ENCODE results near the gene SIRPG. TPM values are rescaled to one million over a fixed set of nuclear protein-coding genes. Genes with fewer than 3 reads are reported as not detected.
"Not testable (repeated sequence)": the region's sequence is repeated elsewhere in the genome, so short reads cannot be mapped to it uniquely, and the experiment has no call there.

SIRPG gene
- not detected for polyA plus RNA-seq (2012; ENCODE audit: missing spikeins)

DNA sequence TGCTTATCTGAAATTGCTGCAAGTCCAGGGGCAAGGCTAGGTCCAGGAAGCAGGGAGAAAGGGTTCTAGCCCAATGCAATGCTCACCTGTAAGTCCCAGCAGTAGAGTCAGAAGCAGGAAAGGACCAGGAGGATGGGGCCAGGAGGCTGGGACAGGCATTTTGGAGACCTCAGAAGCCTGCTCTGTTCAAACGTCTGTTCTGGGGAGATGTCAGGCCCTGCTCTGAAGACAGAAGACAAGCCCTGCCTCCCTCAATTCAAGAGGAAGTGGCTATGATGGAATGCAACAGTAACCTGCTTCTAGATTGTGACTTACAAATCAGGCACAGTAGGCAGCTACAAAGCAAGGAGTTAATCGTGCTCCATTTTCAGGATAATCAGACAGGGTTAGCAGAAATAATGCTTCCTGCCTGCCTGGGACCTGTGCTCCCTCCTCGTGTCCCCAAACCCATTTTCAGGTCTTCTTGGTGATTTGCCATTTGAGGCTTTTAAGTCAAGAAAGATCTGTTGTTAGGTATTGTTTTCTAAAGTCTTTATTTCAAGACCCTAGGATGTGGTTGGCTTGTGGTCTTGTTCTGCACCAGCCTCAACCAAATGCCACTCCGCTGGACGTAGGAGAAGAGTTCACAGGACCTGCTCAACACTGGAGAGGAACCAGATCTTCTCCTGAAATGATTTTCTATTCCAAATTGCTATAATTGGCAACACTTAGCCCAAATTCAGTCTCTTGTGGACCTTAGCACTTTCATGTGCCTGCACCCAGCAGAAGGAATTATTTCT lies at the start of gene SIRPG:
SIRPG (minus strand) TSS at position 224 of the 779 bp plus-strand sequence; CDS start at position 159, 65 bp downstream.
- no peak for FAIRE-seq
- TF ChIP-seq TAF1 (IDR thresholded peaks at IDR 0.05; ENCODE audit: borderline replicate concordance, low read depth, low read length) (no peak), POLR2A (IDR thresholded peaks at IDR 0.05; ENCODE audit: low read depth, low read length) (no peak), POLR2AphosphoS5 (IDR thresholded peaks at IDR 0.05; ENCODE audit: low read depth, low read length) (no peak)
- DNase-seq (ENCODE audit: insufficient read length) = no peak

DNA sequence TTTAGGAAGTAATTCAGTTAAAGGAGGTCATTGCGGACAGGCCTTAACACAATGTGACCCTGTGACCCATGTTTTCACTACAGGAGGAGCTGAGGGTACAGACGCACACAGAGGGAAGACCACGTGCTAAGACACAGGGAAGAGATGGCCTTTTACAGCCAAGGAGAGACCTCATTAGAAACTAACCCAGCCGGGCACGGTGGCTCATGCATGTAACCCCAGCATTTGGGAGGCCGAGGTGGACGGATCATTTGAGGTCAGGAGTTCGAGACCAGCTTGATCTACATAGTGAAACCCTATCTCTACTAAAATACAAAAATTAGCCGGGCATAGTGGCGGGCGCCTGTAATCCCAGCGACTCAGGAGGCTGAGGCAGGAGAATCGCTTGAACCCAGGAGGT lies 49.3 kb upstream of the SIRPG start:
- FAIRE-seq; DNase-seq (ENCODE audit: insufficient read length): not testable (repeated sequence)

DNA sequence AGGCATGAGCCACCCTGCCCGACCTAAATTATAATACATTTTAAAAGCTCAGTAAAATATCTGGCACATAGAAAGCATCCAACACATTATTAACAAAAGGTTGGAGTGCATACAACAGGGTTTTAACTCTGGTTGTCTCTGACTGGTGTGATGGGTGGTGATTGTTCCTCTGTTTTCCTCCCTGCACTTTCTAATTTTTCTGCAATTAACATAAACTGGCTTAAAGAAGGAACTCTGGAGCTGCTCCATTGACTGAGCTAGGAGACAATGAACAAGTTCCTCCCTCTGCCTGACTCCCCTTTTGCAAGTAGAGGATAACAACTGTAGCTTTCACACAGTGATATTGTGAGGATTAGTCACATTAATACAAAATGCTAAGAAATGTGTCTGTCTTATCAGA lies 48.5 kb upstream of the SIRPG start:
- DNase-seq (ENCODE audit: insufficient read length) (no peak), FAIRE-seq (no peak)
- TF ChIP-seq POLR2A (IDR thresholded peaks at IDR 0.05; ENCODE audit: low read depth, low read length) = no peak
- no peak for TF ChIP-seq POLR2AphosphoS5 (IDR thresholded peaks at IDR 0.05; ENCODE audit: low read depth, low read length)
- no peak for TF ChIP-seq TAF1 (IDR thresholded peaks at IDR 0.05; ENCODE audit: borderline replicate concordance, low read depth, low read length)

DNA sequence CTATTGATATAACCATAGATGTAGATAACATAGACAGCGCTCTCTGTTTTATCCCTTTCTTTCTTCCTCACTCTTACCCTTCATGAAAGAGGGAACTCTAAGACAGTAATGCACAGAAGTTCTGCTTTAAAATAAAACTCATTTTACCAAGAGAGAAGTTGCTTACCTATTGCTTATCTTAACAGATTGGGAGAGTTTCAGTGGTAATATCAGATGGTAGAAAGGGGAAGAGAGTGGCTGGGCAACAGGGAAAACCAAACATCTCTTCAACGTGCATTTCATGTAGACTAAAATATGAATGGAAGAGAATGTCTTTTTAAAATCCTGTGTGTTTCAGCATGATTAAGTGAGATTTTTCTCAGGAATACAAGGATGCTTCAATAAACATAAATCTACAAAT lies 45.3 kb upstream of the SIRPG start:
- TF ChIP-seq POLR2AphosphoS5 (IDR thresholded peaks at IDR 0.05; ENCODE audit: low read depth, low read length) (no peak), POLR2A (IDR thresholded peaks at IDR 0.05; ENCODE audit: low read depth, low read length) (no peak), TAF1 (IDR thresholded peaks at IDR 0.05; ENCODE audit: borderline replicate concordance, low read depth, low read length) (no peak)
- FAIRE-seq (no peak), DNase-seq (ENCODE audit: insufficient read length) (no peak)

DNA sequence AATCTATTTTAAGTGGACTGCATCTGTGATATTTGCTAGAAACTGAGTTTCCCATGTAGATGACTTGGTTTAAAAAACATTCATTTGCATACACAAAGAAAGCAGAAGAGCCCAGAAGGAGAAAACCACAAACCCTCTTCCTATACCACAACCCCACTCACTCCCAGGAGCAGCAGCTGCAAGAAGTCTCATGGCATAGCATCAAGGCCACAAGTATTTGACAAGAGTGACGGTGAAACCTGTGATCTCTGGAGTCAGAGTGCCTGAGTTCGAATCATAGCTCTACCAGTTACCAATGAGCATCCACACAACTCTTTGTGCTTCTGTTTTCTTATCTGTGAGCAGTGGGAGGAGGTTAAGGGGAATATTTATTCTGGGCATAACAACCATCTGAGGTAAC lies 44.7 kb upstream of the SIRPG start:
- no peak for TF ChIP-seq TAF1 (IDR thresholded peaks at IDR 0.05; ENCODE audit: borderline replicate concordance, low read depth, low read length)
- TF ChIP-seq POLR2A (IDR thresholded peaks at IDR 0.05; ENCODE audit: low read depth, low read length) = no peak
- no peak for TF ChIP-seq POLR2AphosphoS5 (IDR thresholded peaks at IDR 0.05; ENCODE audit: low read depth, low read length)
- FAIRE-seq (no peak), DNase-seq (ENCODE audit: insufficient read length) (no peak)

DNA sequence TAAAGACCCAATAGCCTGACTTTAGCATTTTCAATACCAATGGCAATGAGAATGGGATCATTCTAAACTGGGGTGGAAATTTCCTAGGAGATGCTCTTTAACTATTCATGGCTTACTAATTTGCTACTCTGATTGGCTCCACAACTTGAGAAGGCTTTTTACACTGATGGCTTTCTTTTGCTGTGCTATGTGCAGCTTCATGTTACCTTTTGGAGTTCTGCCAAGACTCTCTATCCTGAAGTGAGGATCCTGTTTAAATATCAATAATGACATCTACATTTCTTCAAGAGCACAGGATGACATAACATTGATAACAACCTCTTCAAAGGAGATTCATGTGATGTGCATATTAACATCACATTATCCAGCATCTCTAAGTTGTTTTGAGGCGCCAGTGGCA lies 43.4 kb upstream of the SIRPG start:
- TF ChIP-seq POLR2AphosphoS5 (IDR thresholded peaks at IDR 0.05; ENCODE audit: low read depth, low read length) = no peak
- TF ChIP-seq POLR2A (IDR thresholded peaks at IDR 0.05; ENCODE audit: low read depth, low read length) = no peak
- TF ChIP-seq TAF1 (IDR thresholded peaks at IDR 0.05; ENCODE audit: borderline replicate concordance, low read depth, low read length) = no peak
- FAIRE-seq (no peak), DNase-seq (ENCODE audit: insufficient read length) (no peak)

DNA sequence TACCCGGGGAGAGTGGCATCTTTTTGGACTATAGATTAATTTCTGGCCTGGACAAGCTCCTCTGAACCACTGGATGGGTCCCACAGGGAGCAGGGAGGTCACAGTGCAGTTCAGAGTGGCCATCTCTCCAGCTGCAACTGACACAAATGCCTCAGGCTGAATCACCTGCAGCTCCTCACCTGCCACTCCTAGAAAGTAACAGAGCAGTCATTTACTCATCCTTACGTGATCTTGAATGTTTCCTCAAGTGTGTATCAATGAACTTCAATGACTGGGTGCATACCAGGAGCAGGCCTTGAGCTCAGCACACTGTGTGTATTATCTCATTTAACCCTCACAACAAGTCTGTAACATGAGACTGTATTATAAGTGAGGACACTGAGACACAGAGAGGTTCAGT lies 40.0 kb upstream of the SIRPG start:
- FAIRE-seq (no peak), DNase-seq (ENCODE audit: insufficient read length) (no peak)
- TF ChIP-seq POLR2A (IDR thresholded peaks at IDR 0.05; ENCODE audit: low read depth, low read length) (no peak), TAF1 (IDR thresholded peaks at IDR 0.05; ENCODE audit: borderline replicate concordance, low read depth, low read length) (no peak), POLR2AphosphoS5 (IDR thresholded peaks at IDR 0.05; ENCODE audit: low read depth, low read length) (no peak)

DNA sequence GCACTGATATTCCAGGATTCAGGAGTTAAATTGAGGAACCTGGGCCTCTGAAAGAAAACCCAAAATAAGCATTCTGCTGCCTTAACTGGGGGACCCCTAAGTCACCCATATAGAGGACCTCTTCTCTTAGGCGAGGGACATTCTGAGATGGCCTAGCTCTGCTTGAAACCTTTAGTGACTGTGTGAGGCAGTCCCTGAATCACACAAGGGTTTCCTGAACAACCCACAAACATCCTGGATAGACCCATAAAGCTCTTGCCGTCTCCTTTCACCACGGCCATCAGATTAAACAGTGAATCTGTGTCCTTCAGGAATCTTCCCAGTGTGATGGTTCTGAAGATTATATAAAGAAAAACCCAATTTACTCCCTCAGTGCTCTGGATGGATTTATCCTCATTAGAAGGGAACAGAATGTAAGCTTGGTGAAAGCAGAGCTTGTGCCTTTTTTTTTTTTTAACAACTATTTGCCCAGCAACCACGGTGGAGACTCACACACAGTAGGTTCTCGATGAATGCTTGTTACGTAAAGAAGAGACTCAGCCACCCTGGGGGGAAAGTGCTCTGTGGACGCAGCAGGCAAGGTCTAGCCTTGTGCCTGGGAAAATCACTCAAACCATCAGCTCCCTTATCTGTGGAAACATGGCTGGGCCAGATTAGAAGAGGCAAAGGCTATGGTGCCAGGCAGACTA lies 39.1 kb upstream of the SIRPG start:
- FAIRE-seq = no peak
- TF ChIP-seq POLR2A (IDR thresholded peaks at IDR 0.05; ENCODE audit: low read depth, low read length) (no peak), TAF1 (IDR thresholded peaks at IDR 0.05; ENCODE audit: borderline replicate concordance, low read depth, low read length) (no peak), POLR2AphosphoS5 (IDR thresholded peaks at IDR 0.05; ENCODE audit: low read depth, low read length) (no peak)

DNA sequence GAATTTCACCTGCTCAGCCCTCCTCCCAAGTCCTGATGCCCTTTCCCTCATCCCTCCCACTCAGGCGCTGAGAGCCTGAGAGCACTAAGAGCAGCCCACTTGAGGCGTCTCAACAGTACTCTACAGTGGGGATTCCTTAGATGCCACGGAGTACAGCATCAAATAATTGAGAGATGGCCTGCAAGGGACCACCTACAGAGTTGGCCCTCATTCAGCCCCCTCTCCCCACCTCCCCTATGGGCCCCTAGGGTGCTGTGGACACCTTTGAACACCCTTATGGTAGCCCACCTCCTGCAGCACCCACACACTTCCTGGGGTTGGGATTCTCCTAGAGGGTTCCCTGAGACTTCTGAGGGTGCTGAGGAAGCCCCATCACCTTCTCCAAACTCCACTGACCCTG lies 37.1 kb upstream of the SIRPG start:
- TF ChIP-seq POLR2A (IDR thresholded peaks at IDR 0.05; ENCODE audit: low read depth, low read length) (no peak), POLR2AphosphoS5 (IDR thresholded peaks at IDR 0.05; ENCODE audit: low read depth, low read length) (no peak), TAF1 (IDR thresholded peaks at IDR 0.05; ENCODE audit: borderline replicate concordance, low read depth, low read length) (no peak)
- DNase-seq (ENCODE audit: insufficient read length) (no peak), FAIRE-seq (no peak)

More for the DNA sequence above, 39.1 kb upstream of the SIRPG start:
- no peak for DNase-seq (ENCODE audit: insufficient read length)

DNA sequence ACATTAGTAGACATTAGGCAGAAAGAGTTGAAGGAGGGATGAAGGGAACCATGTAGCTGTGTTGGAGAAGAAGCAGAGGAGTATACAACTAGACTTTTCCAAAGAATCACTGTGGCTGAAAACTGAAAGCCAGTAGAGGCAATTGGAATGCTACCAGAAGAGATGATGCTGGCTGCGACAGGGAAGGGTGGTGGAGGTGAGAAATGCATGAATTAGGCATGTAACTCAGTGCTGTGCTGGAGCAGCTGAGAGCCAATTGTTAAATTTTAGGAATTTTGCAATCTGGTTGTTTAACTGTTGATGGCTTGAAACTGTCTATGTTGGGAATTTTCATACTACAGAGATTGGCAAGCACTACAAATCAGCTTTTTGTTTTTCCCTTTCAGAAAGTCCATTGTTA lies 35.8 kb upstream of the SIRPG start:
- TF ChIP-seq POLR2A (IDR thresholded peaks at IDR 0.05; ENCODE audit: low read depth, low read length) (no peak), TAF1 (IDR thresholded peaks at IDR 0.05; ENCODE audit: borderline replicate concordance, low read depth, low read length) (no peak), POLR2AphosphoS5 (IDR thresholded peaks at IDR 0.05; ENCODE audit: low read depth, low read length) (no peak)
- DNase-seq (ENCODE audit: insufficient read length) = no peak
- no peak for FAIRE-seq

DNA sequence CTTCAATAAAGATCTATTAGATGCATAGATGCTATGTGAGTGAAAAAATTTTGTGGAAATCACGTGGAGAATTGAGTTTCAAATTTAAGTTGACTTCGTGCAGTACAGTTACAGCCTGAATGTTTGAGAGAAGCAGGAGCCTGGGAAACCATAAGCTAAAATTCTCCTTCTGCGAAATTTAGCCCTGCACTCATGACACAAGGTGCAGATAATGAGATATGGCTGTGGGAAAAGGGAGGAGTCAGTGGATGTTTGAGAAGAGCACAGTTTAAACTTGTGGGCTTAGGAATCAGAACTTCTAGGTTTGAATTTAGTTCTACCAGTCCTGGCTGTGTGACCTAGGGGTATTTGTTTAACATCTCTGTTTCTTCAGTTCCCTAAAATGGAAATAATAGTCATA lies 32.1 kb upstream of the SIRPG start:
- FAIRE-seq = no peak
- no peak for DNase-seq (ENCODE audit: insufficient read length)
- no peak for TF ChIP-seq POLR2A (IDR thresholded peaks at IDR 0.05; ENCODE audit: low read depth, low read length)
- no peak for TF ChIP-seq TAF1 (IDR thresholded peaks at IDR 0.05; ENCODE audit: borderline replicate concordance, low read depth, low read length)
- no peak for TF ChIP-seq POLR2AphosphoS5 (IDR thresholded peaks at IDR 0.05; ENCODE audit: low read depth, low read length)

Measured in GM12892 (cell line).